UCSD-AML1 (cell line): Measurements from ENCODE around the gene GNPTAB.
"Not testable (repeated sequence)": the region's sequence is repeated elsewhere in the genome, so short reads cannot be mapped to it uniquely, and the experiment has no call there.

Source experiments
- DNase-seq: peaks from one replicate; lab custom pipeline; 2025; ENCODE audit not compliant: unreplicated experiment; lab: John Stamatoyannopoulos, UW

GNPTAB gene

DNA sequence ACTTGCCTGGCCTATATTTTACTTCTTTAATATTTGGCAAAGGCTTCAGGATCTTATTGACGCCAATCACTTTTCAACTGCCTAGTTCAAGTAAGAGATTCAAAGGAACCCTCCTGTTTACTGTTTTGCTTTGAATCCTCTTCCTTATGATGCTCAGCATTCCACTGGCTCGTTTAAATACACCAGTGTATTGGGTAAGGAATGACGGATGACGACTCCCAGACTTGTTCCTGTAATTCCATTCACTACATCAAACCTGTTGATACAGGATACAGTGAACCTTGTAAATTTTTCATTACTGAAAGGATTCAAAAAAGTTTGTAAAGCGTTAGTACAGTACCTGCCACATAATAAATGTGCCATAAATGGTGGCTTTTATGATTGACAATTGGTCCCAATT is 89.8 kb downstream of the GNPTAB start:
- no peak for DNase-seq

GRCh38 chr12:101740566-101740965 is 90.2 kb downstream of the GNPTAB start:
- DNase-seq = no peak

- no peak for DNase-seq
Observed at GRCh38 chr12:101738920-101739665, 91.7 kb downstream of the GNPTAB start, which contains the start of gene SYCP3. Gene SYCP3, minus strand, starts transcription at chr12:101739462. Its CDS starts 1,527 bp downstream, at chr12:101737935.

DNA sequence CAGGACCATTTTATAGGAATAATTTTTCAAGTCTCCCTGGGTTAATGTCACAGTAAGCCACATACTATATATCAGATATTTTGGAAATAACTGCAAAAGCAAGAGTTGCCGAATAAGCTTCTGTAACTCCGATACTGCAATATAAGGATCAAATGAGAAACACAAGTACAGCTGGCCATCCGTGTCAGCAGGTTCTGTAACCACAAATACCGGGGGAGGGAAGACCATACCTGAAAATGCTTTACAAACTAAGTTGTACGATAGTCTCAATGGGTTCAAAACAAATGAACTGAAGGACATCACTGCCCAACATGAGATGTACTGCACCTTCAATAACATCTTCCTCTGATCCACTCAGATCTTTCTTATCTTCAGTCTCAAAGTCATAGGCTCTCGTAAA is 93.3 kb downstream of the GNPTAB start:
- DNase-seq = no peak

DNA sequence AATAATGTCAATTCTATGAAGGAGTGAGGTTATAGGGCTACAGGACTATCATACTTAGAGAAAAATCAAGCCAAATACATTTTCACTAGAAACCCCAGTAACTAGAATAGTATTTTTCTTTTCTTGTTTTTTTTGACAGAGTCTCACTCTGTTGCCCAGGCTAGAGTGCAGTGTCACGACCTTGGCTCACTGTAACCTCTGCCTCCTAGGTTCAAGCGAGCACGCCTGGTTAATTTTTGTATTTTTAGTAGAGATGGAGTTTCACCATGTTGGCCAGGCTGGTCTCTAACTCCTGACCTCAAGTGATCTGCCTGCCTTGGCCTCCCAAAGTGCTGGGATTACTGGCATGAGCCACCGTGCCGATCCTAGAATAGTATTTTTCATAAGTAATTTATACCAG is 96.3 kb downstream of the GNPTAB start:
- DNase-seq = not testable (repeated sequence)

DNA sequence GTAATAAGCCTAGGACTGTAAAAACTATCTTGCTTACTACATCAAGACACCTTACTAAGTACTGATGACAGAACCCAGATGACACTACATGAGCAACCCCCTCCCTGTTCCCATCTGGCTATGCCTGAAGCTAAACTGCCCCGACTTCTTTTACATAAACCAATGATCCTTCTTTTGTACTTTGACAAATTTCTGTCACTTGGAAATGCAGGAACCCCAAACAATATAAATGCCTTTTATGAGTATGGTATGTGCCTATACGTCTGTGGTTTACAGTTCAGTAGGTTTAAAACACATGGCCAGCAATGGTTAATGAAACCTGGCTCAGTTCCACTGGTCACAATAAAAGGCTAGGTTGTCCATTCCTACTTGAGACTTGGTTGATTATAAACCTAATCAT is 97.6 kb downstream of the GNPTAB start:
- DNase-seq = no peak

GRCh38 chr12:101732318-101732717 is 98.4 kb downstream of the GNPTAB start:
- DNase-seq = no peak

DNA sequence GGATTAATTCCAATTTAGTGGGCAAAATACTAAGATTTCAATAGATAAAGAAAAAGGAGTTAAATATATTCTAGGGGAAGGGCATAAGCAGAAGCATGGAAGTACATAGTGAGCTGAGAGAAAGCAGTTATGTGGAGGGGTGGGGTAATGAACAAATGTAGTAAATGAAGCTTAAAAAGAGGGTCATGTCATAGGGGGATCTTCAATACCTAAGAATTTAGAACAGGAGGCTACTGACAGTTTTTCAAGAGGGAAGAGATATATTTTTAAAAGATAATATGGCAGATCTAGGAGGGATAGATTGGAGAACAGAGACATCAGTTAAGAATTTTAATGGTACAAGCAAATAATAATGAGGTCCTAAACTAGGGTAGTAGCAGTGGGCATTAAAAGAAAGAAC is 100.9 kb downstream of the GNPTAB start:
- no peak for DNase-seq

DNA sequence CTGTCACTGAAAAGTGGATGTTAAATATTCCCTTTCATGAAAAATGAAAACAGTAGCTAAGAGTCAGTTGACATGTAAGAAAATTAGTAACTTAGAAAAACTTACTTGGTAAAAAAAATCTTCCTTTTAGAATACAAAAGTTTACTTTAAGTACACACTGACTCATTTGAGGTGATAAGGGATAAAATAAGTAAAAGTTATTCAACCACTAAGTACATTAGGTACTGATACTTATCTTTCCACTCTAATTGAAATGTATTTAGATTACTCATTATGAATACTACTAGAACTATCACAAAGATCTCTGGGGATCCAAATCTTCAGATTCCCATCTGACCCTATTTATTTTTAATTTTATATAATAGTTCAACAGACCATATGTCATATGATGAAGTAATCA is 103.7 kb downstream of the GNPTAB start:
- no peak for DNase-seq

- DNase-seq = no peak
Observed at GRCh38 chr12:101722392-101722791, 108.4 kb downstream of the GNPTAB start.

GRCh38 chr12:101720118-101720517 is 110.6 kb downstream of the GNPTAB start:
- DNase-seq = no peak

- no peak for DNase-seq
Observed at GRCh38 chr12:101719566-101719965, 111.2 kb downstream of the GNPTAB start.

GRCh38 chr12:101714877-101715444 is 115.8 kb downstream of the GNPTAB start:
- no peak for DNase-seq

GRCh38 chr12:101713930-101714329 is 116.8 kb downstream of the GNPTAB start:
- no peak for DNase-seq

- DNase-seq = no peak
Observed at GRCh38 chr12:101713059-101713682, 117.6 kb downstream of the GNPTAB start.

DNA sequence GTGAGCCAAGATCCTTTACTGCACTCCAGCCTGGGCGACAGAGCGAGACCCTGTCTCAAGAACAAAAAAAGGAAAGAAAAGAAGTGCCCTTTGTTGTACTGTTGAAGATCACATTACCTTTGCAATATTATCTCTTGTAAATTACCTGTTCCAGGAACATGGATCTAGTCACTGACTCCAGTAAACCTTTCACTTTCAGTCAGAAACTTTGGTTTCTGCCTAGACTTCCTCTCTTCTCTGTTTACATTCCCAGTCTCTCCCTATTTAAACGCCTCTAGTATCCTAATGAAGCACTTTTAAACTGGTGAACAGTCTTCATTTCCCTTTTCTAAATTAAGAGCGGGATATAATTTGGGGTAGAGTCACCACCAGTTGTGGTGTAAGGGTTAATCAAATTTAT is 120.5 kb downstream of the GNPTAB start:
- DNase-seq = no peak

GRCh38 chr12:101707131-101707782 is 123.5 kb downstream of the GNPTAB start:
- DNase-seq = no peak

- DNase-seq = no peak
Observed at GRCh38 chr12:101706403-101706802, 124.4 kb downstream of the GNPTAB start.

DNA sequence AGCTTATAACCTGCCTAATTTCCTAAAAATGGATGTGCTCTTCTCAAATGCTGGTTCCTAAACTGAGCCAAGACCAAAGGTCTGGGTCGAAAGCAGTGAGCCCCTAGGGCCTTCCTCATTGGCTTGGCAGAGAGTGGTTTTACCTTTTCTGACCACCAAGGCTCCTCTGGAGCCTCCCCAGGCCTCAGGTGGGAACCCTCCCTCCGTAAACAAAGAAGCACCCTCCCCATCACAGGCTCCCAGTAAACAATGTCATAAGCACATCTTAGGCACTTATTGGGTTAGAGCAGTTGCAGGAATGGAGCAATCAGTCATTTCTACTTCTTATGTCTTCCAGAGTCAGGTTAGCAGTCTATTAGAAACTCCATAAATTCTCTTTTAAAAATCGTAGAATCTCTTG is 127.3 kb downstream of the GNPTAB start:
- no peak for DNase-seq

- no peak for DNase-seq
Observed at GRCh38 chr12:101700299-101700820, 130.4 kb downstream of the GNPTAB start.

- DNase-seq = no peak
Observed at GRCh38 chr12:101698800-101699347, 131.9 kb downstream of the GNPTAB start.
